Measurements from ENCODE around the gene MYH6. TPM values are rescaled to one million over a fixed set of nuclear protein-coding genes. Genes with fewer than 3 reads are reported as not detected.

Gene MYH6
- total RNA-seq, 2 donors from 2014 or later, result 0.26 to 1.6 TPM

DNA sequence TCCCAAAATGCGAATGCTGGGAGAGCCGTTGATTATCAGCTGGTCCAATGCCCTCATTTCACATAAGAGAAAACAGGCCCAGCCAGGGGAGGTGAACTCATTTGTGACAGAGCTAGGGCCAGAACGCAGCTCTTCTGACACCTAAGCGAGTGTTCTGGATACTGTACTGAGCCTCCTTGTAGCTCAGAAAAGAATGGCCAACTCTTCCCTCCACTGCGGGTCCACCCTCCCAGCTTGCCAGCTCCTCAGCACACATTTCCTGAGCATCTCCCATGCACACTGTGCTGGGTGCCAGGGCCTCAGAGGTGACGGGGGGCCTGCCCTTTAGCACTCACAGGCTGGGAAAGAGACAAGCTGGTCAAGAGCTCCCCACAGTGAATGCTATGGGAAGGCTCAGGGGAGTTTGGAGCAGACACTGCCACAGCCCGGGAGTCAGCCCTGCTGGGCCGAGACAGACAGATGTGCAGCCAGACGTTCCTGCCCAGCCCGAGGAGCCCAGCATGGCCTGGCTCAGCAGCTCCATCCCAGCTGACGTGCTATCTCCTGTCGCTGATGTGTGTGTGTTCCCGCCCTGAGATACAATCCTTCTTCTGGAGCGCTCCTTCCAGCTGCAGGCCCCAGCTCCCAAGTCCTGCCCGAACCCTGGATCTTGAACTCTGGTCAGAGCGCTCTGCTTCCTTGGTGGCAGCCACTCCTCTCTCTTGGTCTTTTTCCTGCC, 27.7 kb downstream of the MYH6 start:
- Histone ChIP-seq H3K36me3 (replicated peaks in 1 of 2; ENCODE audit: insufficient read depth in 1 of 2, low read depth in 2 of 2) (no peaks in the 10 kb centered on the region), H3K4me1 (peaks cover 8% of the 10 kb centered on the region), H3K4me3 (no peak overlapping the region), H3K27me3 (no peaks in the 10 kb centered on the region), H3K27ac (no peak overlapping the region), H3K9me3 (no peaks in the 10 kb centered on the region)
- TF ChIP-seq, protein P1, sequence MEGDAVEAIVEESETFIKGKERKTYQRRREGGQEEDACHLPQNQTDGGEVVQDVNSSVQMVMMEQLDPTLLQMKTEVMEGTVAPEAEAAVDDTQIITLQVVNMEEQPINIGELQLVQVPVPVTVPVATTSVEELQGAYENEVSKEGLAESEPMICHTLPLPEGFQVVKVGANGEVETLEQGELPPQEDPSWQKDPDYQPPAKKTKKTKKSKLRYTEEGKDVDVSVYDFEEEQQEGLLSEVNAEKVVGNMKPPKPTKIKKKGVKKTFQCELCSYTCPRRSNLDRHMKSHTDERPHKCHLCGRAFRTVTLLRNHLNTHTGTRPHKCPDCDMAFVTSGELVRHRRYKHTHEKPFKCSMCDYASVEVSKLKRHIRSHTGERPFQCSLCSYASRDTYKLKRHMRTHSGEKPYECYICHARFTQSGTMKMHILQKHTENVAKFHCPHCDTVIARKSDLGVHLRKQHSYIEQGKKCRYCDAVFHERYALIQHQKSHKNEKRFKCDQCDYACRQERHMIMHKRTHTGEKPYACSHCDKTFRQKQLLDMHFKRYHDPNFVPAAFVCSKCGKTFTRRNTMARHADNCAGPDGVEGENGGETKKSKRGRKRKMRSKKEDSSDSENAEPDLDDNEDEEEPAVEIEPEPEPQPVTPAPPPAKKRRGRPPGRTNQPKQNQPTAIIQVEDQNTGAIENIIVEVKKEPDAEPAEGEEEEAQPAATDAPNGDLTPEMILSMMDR (IDR thresholded peaks at IDR 0.05), result no peak
- TF ChIP-seq POLR2A (IDR thresholded peaks at IDR 0.05), result no peak
- intact Hi-C loops (cut with DNase I), result no loop called here
- no peak for DNase-seq
- peak; percentile 1 for ATAC-seq
- WGBS, 2 donors, result 47 to 64% methylated on average over 9 to 16 of the region's 16 CpGs

DNA sequence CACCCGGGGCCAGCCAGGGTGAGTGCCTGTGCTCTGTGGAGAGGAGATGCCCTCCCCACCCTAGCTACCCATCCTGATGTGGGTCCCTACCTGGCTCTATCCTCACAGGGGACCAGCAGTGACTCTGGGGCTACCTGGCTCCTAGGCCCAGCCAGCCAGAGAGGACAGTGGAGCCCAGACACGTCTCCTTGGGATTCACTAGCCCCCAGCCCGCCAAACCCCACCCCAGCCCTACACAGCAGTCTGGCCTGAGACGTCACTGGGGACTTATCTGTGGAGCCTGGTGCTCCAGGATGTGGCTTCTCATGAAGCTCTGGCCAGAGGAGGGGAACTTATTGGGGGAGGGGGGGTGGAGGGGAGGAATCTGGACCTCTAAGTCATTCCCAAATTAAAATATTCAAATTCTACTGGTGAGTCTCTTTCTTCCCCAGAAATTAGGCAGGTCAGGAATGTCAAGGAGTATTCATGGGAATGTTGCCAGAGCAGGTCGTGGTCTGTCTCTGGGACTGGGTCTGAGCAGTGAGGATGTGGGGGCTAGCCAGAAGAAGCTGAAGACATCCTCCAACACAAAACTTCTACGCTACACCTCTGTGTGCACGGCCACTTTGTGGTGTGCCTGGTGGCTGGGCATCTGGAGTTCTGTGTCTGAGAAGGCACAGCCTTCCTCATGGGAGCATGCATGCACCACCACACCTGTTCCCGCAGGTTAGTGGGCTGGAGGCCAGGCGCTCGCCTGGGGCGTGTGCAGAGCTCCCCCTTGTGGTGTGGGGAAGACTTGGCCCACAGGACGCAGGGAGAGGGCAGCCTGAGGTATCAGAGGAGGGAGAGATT, 28.5 kb downstream of the MYH6 start:
- Histone ChIP-seq H3K4me1 (peaks cover 6% of the 10 kb centered on the region), H3K36me3 (replicated peaks in 1 of 2; ENCODE audit: insufficient read depth in 1 of 2, low read depth in 2 of 2) (no peaks in the 10 kb centered on the region), H3K27ac (no peak overlapping the region), H3K27me3 (no peaks in the 10 kb centered on the region), H3K9me3 (no peaks in the 10 kb centered on the region), H3K4me3 (no peak overlapping the region)
- intact Hi-C loops (cut with DNase I), result loop anchor here (10.0 kb wide), 1 partner anchor 115 kb away; no protein-coding TSS in a partner anchor
- TF ChIP-seq, protein P1 (IDR thresholded peaks at IDR 0.05), result peak; percentile 84 to 99 (median 97)
- TF ChIP-seq POLR2A (IDR thresholded peaks at IDR 0.05), result no peak
- DNase-seq, result peak; percentile 91 to 94 (median 92)
- ATAC-seq, result peak; percentile 99
- 19 to 45% methylated on average over 7 to 12 of the region's 12 CpGs for WGBS, 2 donors

DNA sequence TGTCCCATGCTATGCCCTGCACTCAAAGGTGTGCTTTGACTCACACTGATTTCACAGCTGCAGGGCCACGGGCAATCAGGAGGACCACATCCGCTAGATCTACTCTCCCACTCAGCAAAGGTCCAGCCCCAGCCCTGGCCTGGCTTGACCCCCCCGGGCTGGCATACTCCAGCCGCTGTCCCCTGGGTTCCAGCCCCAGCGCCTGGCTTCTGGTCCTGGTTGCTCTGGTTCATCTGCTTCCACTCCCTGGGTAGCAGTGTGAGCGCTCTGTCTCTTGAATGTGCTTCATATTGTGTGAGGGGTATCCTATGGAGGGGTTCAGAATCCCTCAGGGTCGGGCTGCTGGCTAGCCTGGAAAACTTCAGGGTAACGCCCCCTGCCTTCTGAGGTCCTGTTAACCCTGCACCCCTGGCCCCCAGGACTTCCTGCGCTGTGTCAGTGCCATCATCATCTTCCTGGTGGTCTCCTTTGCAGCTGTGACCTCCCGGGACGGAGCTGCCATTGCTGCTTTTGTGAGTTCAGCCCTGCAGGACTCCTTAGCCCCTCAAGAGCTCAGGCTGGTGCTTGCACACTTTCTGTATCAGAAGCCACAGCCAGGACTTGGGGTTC, 29.4 kb downstream of the MYH6 start:
- DNase-seq (no peak), ATAC-seq (no peak)
- Histone ChIP-seq H3K27ac (no peak overlapping the region), H3K36me3 (replicated peaks in 1 of 2; ENCODE audit: insufficient read depth in 1 of 2, low read depth in 2 of 2) (no peaks in the 10 kb centered on the region), H3K4me1 (peaks cover 6% of the 10 kb centered on the region), H3K27me3 (no peaks in the 10 kb centered on the region), H3K4me3 (no peak overlapping the region), H3K9me3 (no peaks in the 10 kb centered on the region)
- 72 to 74% methylated on average over 7 to 11 of the region's 11 CpGs for WGBS, 2 donors
- no peak for TF ChIP-seq POLR2A (IDR thresholded peaks at IDR 0.05)
- TF ChIP-seq, protein P1 (IDR thresholded peaks at IDR 0.05), result no peak
- intact Hi-C loops (cut with DNase I), result loop anchor here (10.0 kb wide), 1 partner anchor 114 kb away; no protein-coding TSS in a partner anchor

DNA sequence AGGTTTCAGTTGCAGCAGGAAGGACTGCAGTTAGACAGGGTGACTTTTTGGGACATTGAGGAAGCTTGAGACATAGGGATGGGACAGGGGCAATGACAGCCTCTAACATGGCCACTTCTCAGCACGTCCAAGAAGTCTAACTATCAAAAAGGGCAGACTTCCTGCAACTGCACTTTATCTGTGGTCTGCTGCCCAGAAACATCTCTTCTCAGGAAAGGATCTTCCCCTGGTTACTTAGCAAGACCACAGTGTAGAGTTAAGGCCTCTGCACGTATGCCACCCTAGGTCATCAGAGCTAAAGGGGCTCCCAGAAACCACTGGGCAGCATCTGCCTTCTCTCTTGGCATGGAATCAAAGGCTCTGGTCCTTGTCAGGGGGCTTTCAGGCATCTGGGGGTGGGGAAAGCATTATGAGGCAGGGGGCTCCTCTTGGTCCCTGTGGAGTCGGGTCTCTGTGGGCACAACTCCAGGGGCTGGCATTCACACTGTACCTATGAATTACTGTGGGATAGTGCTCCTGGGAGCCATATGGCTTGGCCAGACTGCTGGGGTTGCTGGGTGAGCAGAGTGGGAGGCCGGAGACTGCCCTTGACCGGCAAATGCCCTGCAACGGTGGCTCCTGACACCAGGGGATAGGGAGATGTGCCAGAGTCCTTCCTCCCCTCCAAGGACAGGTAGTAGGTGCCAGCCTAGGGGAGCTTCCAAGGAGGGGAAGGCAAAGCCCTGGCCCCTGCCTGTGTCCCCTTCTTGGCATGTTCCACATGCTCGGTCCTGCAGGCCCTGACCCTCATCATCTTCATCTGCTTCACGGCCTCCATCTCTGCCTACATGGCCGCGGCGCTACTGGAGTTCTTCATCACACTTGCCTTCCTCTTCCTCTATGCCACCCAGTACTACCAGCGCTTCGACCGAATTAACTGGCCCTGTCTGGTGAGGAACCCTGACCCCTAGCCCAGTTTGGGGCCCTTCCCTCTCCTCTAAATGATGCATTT, 30.2 kb downstream of the MYH6 start:
- H3K9me3 ChIP-seq, result no peaks in the 10 kb centered on the region
- ATAC-seq (no peak), DNase-seq (no peak)
- intact Hi-C loops (cut with DNase I), result loop anchor here (10.0 kb wide), 1 partner anchor 113 kb away; no protein-coding TSS in a partner anchor
- 83 to 91% methylated on average over 10 to 13 of the region's 14 CpGs for WGBS, 2 donors
- no peak overlapping the region for H3K27ac ChIP-seq
- no peaks in the 10 kb centered on the region for H3K27me3 ChIP-seq
- H3K4me3 ChIP-seq, result no peak overlapping the region
- H3K4me1 ChIP-seq, result peaks cover 6% of the 10 kb centered on the region
- TF ChIP-seq POLR2A (IDR thresholded peaks at IDR 0.05), result no peak
- no peaks in the 10 kb centered on the region for H3K36me3 ChIP-seq (replicated peaks in 1 of 2; ENCODE audit: insufficient read depth in 1 of 2, low read depth in 2 of 2)

Data from body of pancreas (tissue), 4 donors.